Measurements from ENCODE around the gene RAET1G.

Gene RAET1G

DNA sequence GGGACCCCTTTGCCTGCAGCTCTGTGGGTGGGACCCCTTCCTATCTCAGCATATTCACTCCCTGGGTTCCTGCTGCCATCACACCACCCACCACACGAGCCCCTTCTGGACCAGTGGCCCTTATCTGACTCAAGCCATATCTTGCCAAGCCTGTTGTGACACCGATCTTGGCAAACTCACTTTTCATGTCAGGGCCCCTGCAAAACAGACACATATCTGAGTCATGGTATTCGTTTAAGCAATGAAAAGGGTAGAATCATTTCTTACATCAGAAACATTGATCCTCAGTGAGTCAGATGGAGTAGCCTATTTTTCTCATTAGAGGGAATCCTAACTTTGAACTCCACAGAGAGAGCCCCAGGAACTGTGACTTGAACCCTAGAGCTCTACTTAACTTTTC, 35.6 kb downstream of the RAET1G start:
- H3K27ac Mint-ChIP-seq: no peak overlapping the region
- no peaks in the 10 kb centered on the region for H3K4me1 Mint-ChIP-seq (ENCODE audit: low read depth in 2 of 2)
- H3K4me3 Mint-ChIP-seq: no peak overlapping the region
- ATAC-seq (replicated peaks) (no peak), DNase-seq (no peak)
- H3K27me3 Mint-ChIP-seq: peaks cover 29 to 63% of the 10 kb centered on the region in 2 donors
- no peaks in the 10 kb centered on the region for H3K9me3 Mint-ChIP-seq
- no peaks in the 10 kb centered on the region for H3K36me3 Mint-ChIP-seq (ENCODE audit: insufficient read depth)

DNA sequence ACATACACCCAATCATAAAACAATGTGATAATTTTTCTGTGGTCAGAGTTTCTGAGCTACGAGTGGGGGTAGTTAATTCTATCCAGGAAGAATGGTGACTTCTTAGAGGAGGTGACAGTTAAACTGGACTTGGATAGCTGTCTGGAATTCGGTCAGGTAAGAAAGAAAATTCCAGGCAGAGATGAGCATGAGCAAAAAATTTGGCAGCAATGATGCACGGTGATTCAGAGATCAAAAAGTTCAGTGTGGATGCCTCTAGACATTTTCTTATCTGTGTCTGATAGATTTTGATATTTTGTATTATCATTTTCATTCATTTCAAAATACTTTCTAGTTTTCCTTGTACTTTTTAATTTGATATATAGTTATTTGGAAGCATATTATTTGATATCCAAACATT, 37.0 kb downstream of the RAET1G start:
- ATAC-seq (replicated peaks) (no peak), DNase-seq (no peak)
- Mint-ChIP-seq H3K27ac (no peak overlapping the region), H3K27me3 (peaks cover 38 to 71% of the 10 kb centered on the region in 2 donors), H3K4me3 (no peak overlapping the region), H3K36me3 (ENCODE audit: insufficient read depth) (no peaks in the 10 kb centered on the region), H3K4me1 (ENCODE audit: low read depth in 2 of 2) (no peaks in the 10 kb centered on the region), H3K9me3 (no peaks in the 10 kb centered on the region)

DNA sequence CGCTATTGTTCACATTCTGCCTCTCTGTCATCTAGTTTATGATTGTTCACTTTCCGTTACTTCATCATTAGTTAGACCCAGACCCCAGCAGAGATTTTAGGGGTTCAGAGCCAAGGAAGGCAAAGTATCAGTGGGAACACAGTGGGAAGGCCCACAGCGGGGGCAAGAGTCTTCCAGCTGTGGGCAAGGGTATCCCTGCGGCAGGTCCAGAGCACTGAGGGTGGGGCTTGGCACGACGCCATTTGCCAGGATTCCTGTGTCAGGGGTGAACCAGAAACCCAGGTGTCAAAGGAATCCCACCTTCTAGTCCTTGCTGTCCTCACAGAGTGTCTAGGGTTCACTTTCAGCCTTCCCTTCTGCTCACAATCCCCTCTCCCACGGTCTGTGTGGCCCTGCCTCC, 38.3 kb downstream of the RAET1G start:
- H3K4me3 Mint-ChIP-seq: no peak overlapping the region
- DNase-seq (no peak), ATAC-seq (replicated peaks) (no peak)
- H3K27ac Mint-ChIP-seq: no peak overlapping the region
- no peaks in the 10 kb centered on the region for H3K36me3 Mint-ChIP-seq (ENCODE audit: insufficient read depth)
- no peaks in the 10 kb centered on the region for H3K4me1 Mint-ChIP-seq (ENCODE audit: low read depth in 2 of 2)
- H3K27me3 Mint-ChIP-seq: peaks cover 47 to 71% of the 10 kb centered on the region in 2 donors
- no peaks in the 10 kb centered on the region for H3K9me3 Mint-ChIP-seq

DNA sequence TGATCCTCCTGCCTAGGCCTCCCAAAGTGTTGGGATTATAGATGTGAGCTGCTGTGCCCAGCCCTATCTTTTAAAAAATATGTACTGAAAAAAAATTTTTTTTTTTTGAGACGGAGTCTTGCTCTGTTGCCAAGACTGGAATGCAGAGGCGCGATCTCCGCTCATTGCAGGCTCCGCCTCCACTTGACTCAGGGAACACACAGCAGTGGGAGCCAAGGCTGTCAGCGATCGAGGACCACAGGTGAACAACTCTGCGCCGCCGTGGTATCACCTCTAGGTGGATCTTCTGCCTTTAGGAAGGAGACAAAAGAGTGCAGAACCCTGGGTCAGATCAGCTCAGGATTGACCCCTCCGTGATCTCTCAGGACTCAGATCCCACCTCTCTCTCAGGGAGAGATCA, 38.7 kb downstream of the RAET1G start:
- Mint-ChIP-seq H3K4me1 (ENCODE audit: low read depth in 2 of 2) (no peaks in the 10 kb centered on the region), H3K27me3 (peaks cover 49 to 71% of the 10 kb centered on the region in 2 donors), H3K27ac (no peak overlapping the region), H3K9me3 (no peaks in the 10 kb centered on the region), H3K4me3 (no peak overlapping the region), H3K36me3 (ENCODE audit: insufficient read depth) (no peaks in the 10 kb centered on the region)
- DNase-seq: no peak
- ATAC-seq (replicated peaks): no peak

DNA sequence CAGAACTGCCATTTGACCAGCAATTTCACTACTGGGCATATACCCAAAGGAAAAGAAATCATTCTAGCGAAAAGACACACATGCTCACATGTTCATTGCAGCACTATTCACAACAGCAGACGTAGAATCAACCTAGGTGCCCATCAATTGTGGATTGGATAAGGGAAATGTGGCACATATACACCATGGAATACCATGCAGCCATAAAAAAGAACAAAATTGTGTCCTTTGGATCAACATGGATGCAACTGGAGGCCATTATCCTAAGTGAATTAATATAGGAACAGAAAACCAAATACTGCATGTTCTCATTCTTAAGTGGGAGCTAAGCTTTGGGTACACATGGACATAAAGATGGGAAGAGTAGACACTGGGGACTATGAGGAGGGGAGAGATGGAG, 41.1 kb downstream of the RAET1G start:
- no peak overlapping the region for H3K4me3 Mint-ChIP-seq

DNA sequence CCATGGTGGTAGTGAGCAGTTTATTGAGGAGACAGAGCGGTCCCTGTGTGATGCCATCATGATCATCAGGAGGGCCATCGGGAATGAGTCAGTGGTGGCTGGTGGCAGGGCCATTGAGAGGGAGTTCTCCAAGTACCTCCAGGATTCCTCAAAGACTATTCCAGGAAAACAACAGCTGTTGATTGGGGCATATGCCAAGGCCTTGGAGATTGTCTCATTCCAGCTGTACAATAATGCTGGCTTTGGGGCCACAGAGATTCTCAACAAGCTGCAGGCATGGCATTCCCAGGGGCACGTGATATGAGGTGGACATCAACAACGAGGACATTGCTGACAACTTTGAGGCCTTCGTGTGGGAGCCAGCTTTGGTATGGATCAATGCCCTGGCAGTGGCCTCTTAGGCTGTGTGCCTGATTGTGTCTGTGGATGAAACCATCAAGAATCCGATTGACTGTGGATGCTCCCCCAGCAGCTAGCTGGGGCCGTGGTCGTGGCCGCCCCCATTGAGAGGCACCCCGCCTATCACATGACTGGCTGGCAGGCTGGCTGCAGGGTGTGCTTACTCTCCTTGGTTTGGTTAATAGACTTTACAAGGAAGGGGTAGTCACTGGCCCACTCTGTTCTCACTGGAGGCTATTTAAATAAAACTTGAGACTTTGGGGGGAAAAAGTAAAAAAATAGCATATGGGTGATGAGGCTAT, 41.7 kb downstream of the RAET1G start:
- H3K36me3 Mint-ChIP-seq (ENCODE audit: insufficient read depth): no peaks in the 10 kb centered on the region
- DNase-seq: no peak
- no peak for ATAC-seq (replicated peaks)
- H3K9me3 Mint-ChIP-seq: no peaks in the 10 kb centered on the region
- no peak overlapping the region for H3K4me3 Mint-ChIP-seq
- no peak overlapping the region for H3K27ac Mint-ChIP-seq
- peaks cover 64 to 74% of the 10 kb centered on the region in 2 donors for H3K27me3 Mint-ChIP-seq
- H3K4me1 Mint-ChIP-seq (ENCODE audit: low read depth in 2 of 2): no peaks in the 10 kb centered on the region

More for the DNA sequence above, 41.1 kb downstream of the RAET1G start:
- no peaks in the 10 kb centered on the region for H3K36me3 Mint-ChIP-seq (ENCODE audit: insufficient read depth)
- DNase-seq (no peak), ATAC-seq (replicated peaks) (no peak)
- no peaks in the 10 kb centered on the region for H3K9me3 Mint-ChIP-seq
- peaks cover 61 to 71% of the 10 kb centered on the region in 2 donors for H3K27me3 Mint-ChIP-seq
- no peaks in the 10 kb centered on the region for H3K4me1 Mint-ChIP-seq (ENCODE audit: low read depth in 2 of 2)
- H3K27ac Mint-ChIP-seq: no peak overlapping the region

DNA sequence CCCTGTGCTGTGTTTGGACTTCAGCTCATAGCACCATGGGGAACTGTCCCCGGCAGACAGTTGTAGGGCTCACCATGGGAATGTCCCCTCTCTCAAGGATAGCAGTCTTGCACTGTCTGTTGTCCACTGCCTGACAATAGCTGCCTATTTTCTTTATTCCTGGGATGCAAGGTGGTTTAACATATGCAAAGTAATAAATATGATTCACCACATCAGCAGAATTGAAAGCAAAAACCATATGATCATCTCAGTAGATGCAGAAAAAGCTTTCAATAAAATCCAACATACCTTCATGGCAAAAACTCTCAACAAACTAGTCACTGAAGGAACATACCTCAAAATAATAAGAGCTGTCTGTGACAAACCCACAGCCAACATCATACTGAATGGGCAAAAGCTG, 45.3 kb downstream of the RAET1G start:
- ATAC-seq (replicated peaks) (no peak), DNase-seq (no peak)
- no peak overlapping the region for H3K4me3 Mint-ChIP-seq
- no peaks in the 10 kb centered on the region for H3K4me1 Mint-ChIP-seq (ENCODE audit: low read depth in 2 of 2)
- H3K27ac Mint-ChIP-seq: no peak overlapping the region
- H3K9me3 Mint-ChIP-seq: no peaks in the 10 kb centered on the region
- peaks cover 68 to 92% of the 10 kb centered on the region in 2 donors for H3K27me3 Mint-ChIP-seq
- H3K36me3 Mint-ChIP-seq (ENCODE audit: insufficient read depth): no peaks in the 10 kb centered on the region

DNA sequence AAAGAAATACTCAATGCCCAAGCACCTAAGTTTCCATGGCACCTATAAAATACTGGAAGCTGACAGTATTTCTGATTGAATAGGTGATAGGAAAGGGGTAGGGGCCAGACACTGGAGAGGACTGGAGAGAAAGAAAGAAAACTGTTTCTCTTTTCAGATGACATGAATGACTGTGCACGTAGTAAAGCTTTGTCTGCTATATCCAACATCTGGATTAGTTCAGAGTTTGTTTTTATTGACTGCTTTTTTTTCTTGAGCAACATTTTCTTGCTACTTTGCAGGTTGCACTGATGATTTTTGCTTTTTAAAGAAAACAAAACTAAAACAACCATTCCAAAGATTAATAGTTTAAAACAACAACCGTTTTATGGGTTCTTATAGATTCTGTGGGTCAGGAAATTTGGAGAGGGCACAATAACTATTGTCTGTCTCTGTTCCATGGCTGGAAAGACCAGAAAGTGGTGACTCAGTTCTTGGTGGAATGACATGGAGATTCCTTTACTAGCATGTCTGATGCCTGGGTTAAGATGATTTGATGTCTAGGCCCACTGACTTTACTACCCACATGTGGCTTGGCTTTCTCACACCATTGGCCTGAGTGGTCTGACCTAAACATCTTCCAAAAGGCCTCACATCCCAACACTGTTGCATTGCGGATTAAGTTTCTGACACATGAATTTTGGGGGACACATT, 46.5 kb downstream of the RAET1G start:
- ATAC-seq (replicated peaks) (no peak), DNase-seq (no peak)
- no peaks in the 10 kb centered on the region for H3K4me1 Mint-ChIP-seq (ENCODE audit: low read depth in 2 of 2)
- H3K9me3 Mint-ChIP-seq: no peaks in the 10 kb centered on the region
- H3K27ac Mint-ChIP-seq: no peak overlapping the region
- H3K4me3 Mint-ChIP-seq: no peak overlapping the region
- peaks cover 74 to 97% of the 10 kb centered on the region in 2 donors for H3K27me3 Mint-ChIP-seq
- H3K36me3 Mint-ChIP-seq (ENCODE audit: insufficient read depth): no peaks in the 10 kb centered on the region

DNA sequence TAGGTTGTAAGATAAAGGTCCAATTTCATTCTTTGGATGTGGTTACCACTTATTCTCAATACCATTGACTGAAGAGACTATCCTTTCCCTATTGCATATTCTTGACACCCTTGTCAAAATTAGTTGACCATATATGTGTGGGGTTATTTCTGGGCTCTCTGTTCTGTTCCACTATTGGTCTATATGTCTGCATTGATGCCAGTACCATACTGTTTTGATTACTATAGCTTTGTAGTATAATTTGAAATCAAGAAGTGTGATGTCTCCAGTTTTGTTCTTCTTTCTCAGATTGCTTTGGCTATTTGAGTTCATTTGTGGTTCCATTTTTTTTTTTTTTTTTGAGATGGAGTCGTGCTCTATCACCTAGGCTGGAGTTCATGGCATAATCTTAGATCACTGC, 50.7 kb downstream of the RAET1G start:
- ATAC-seq (replicated peaks): no peak

DNA sequence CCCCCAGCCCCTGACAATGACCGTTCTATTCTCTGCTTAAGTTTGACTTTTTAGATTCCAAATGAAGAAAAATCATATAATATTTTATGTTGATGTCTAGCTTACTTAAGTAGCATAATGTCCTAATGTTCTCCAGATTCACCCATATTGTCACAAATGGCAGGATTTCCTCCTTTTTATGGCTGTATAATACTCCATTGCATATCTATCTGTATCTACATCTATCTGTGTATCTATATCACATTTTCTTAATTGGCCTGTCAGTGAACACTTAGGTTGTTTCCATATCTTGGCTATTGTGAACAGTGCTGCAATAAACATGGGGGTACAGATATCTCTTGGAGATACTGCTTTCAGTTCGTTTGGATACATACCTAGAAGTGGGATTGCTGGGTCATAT, 51.7 kb downstream of the RAET1G start:
- DNase-seq (no peak), ATAC-seq (replicated peaks) (no peak)
- no peaks in the 10 kb centered on the region for H3K4me1 Mint-ChIP-seq (ENCODE audit: low read depth in 2 of 2)
- H3K27me3 Mint-ChIP-seq: peaks cover 32 to 53% of the 10 kb centered on the region in 2 donors
- H3K4me3 Mint-ChIP-seq: no peak overlapping the region
- H3K36me3 Mint-ChIP-seq (ENCODE audit: insufficient read depth): no peaks in the 10 kb centered on the region
- H3K27ac Mint-ChIP-seq: no peak overlapping the region
- H3K9me3 Mint-ChIP-seq: no peaks in the 10 kb centered on the region

More for the DNA sequence above, 50.7 kb downstream of the RAET1G start:
- no peaks in the 10 kb centered on the region for H3K36me3 Mint-ChIP-seq (ENCODE audit: insufficient read depth)
- H3K4me3 Mint-ChIP-seq: no peak overlapping the region
- H3K9me3 Mint-ChIP-seq: no peaks in the 10 kb centered on the region
- no peaks in the 10 kb centered on the region for H3K4me1 Mint-ChIP-seq (ENCODE audit: low read depth in 2 of 2)
- DNase-seq: no peak
- H3K27ac Mint-ChIP-seq: no peak overlapping the region
- H3K27me3 Mint-ChIP-seq: peaks cover 41 to 58% of the 10 kb centered on the region in 2 donors

DNA sequence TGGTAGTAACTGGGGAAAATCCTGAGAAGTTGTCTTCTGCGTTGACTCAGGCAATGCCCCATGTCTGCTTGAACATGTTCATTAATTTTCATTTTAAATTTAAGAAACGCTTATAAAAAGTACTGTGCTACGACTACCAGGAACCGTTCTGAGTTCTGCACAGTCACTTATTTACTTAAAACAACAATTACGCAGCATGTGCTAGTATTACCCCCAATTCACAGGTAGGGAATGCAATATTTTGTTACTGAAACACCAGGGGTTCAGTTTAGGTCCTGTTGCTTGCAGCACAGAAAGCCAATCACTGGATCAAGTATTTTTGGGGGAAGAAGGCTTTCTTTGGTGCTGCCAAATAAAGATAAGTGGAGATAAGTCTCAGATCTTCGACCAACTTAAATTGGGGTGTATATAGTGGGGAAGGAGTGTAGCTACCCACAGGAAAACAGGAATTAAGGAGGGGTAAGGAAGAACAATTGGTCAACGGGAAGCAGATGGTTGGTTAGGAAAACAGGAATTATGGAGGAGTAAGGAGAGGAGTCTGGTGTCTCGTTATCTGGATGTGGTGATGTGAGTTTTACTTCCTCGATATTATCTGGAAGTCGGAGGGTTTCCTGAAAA, 53.5 kb downstream of the RAET1G start:
- no peaks in the 10 kb centered on the region for H3K36me3 Mint-ChIP-seq (ENCODE audit: insufficient read depth)
- H3K4me1 Mint-ChIP-seq (ENCODE audit: low read depth in 2 of 2): no peaks in the 10 kb centered on the region
- no peak for DNase-seq
- peaks cover 23 to 37% of the 10 kb centered on the region in 2 donors for H3K27me3 Mint-ChIP-seq
- ATAC-seq (replicated peaks): no peak
- H3K4me3 Mint-ChIP-seq: no peak overlapping the region
- no peaks in the 10 kb centered on the region for H3K9me3 Mint-ChIP-seq
- H3K27ac Mint-ChIP-seq: no peak overlapping the region

DNA sequence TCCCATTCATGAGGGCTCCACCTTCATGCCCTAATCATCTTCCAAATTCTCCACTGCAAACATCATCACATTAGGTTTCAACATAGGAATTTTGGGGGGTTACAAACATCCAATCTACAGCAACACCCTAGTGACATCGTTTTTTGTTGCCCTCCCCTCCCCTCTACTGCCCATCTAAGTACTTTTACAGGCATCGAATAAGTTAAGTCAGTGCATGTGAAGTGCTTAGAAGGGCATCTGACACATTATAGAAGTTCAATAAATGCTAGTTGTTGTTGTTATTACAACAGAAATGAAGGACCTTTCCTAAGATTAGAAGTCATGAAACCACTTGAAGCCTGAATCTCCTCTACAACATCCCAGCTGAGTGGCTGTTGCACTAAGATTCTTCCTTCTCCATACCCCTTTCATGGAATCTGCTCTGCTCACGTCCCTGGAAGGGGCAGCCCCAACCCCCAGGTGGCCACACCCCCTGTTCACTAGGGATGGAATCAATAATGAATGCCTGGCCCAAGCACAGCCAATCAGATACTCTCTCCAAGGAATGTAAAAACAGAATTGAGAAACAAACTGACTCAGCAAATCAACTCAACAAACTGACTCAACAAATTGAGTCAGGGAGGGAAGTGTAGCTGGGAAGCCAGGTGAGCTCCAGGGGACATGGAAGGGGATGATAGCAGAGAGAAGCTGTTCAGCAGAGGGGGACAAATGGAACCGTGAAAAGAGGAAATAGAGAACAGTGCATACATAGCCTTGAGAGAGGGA, 54.9 kb downstream of the RAET1G start:
- ATAC-seq (replicated peaks) (no peak), DNase-seq (no peak)
- peaks cover under 1 to 1% of the 10 kb centered on the region in 2 donors for H3K4me1 Mint-ChIP-seq (ENCODE audit: low read depth in 2 of 2)
- H3K9me3 Mint-ChIP-seq: no peaks in the 10 kb centered on the region
- no peak overlapping the region for H3K27ac Mint-ChIP-seq
- H3K4me3 Mint-ChIP-seq: no peak overlapping the region
- H3K36me3 Mint-ChIP-seq (ENCODE audit: insufficient read depth): no peaks in the 10 kb centered on the region
- peaks cover 18 to 25% of the 10 kb centered on the region in 2 donors for H3K27me3 Mint-ChIP-seq

Measured in effector memory CD8-positive, alpha-beta T cell (primary cell).